Smooth muscle cell (in vitro differentiated cells): ENCODE measurements around the gene LSMEM2. TPM values are rescaled to one million over a fixed set of nuclear protein-coding genes. Genes with fewer than 3 reads are reported as not detected.
"Not testable (repeated sequence)": the region's sequence is repeated elsewhere in the genome, so short reads cannot be mapped to it uniquely, and the experiment has no call there.

Experiments used
- DNase-seq: peaks from one replicate; lab custom pipeline; 2025; ENCODE audit not compliant: unreplicated experiment; lab: John Stamatoyannopoulos, UW
- H2AFZ ChIP-seq: fragments of 200-600 bp; sonication (generic); 2 replicates; pipeline ENCODE4 v1.6.0; 2016; ENCODE audit warnings: antibody characterized with exemption, low read depth, mild to moderate bottlenecking
- H3F3A ChIP-seq: fragments of 200-600 bp; sonication (generic); 2 replicates; pipeline ENCODE4 v1.6.0; 2017; ENCODE audit warnings: antibody characterized with exemption, low read depth
- H3K27ac ChIP-seq: fragments of 200-600 bp; sonication (generic); 2 replicates; pipeline ENCODE4 v1.5.1; 2016; ENCODE audit warnings: low read depth, mild to moderate bottlenecking
- H3K27me3 ChIP-seq: fragments of 200-600 bp; sonication (generic); 2 replicates; pipeline ENCODE4 v1.6.1; 2016; ENCODE audit warnings: low read depth, mild to moderate bottlenecking
- H3K36me3 ChIP-seq: fragments of 200-600 bp; sonication (generic); 2 replicates; pipeline ENCODE4 v1.5.1; 2016; ENCODE audit warnings: low read depth
- H3K4me1 ChIP-seq: fragments of 200-600 bp; sonication (generic); 2 replicates; pipeline ENCODE4 v1.5.1; 2016; ENCODE audit warnings: low read depth
- H3K4me2 ChIP-seq: fragments of 200-600 bp; sonication (generic); 2 replicates; pipeline ENCODE4 v1.6.0; 2016; ENCODE audit warnings: mild to moderate bottlenecking
- H3K4me3 ChIP-seq: fragments of 200-600 bp; sonication (generic); 2 replicates; pipeline ENCODE4 v1.5.1; 2016; ENCODE audit warnings: mild to moderate bottlenecking
- H3K79me2 ChIP-seq: fragments of 200-600 bp; sonication (generic); 2 replicates; pipeline ENCODE4 v1.6.0; 2016; ENCODE audit warnings: low read depth, mild to moderate bottlenecking
- H3K9ac ChIP-seq: fragments of 200-600 bp; sonication (generic); 2 replicates; pipeline ENCODE4 v1.6.0; 2016; ENCODE audit warnings: low read depth
- H3K9me3 ChIP-seq: fragments of 200-600 bp; sonication (generic); replicated peaks from 2 replicates; pipeline ENCODE4 v1.5.1; 2016; ENCODE audit warnings: low read depth
- H4K20me1 ChIP-seq: fragments of 200-600 bp; sonication (generic); 2 replicates; pipeline ENCODE4 v1.6.0; 2016; ENCODE audit warnings: low read depth
- CTCF ChIP-seq: fragments of 200-600 bp; sonication (generic); IDR thresholded peaks from 2 replicates; pipeline ENCODE4 v1.5.1; 2017; ENCODE audit warnings: borderline replicate concordance, mild to moderate bottlenecking, antibody characterized with exemption; ENCODE audit not compliant: insufficient read depth, poor library complexity, severe bottlenecking
- whole genome bisulfite sequencing: methylation state at CpG from one replicate; pipeline ENCODE4 v1.1.7; 2016; ENCODE audit warnings: low lambda C conversion rate; 5-methylcytosine and 5-hydroxymethylcytosine counted together
- polyA plus RNA-seq: library from polyadenylated mRNA; unstranded; fragments of >200 nt; fragmentation: Nextera tagmentation; extraction: Ambion mirVana; gene quantifications from 2 replicates; pipeline ENCODE4 v1.2.1, GENCODE V29; 2016
- total RNA-seq: library from RNA; depleted of rRNA; stranded (reverse); fragments of >200 nt; gene quantifications from 2 replicates; pipeline ENCODE4 v1.2.3, GENCODE V29; 2014

LSMEM2 gene
- total and polyA plus RNA-seq, 2 experiments from 2014 or later = 0.09 TPM; not detected in 1

- Histone ChIP-seq H3F3A (peaks cover 9% of the 10 kb centered on the region), H3K9me3 (no peaks in the 10 kb centered on the region), H2AFZ (no peak overlapping the region), H3K4me1 (peaks cover 30% of the 10 kb centered on the region), H3K27ac (peak overlapping the region; percentile 67), H3K4me3 (no peak overlapping the region), H3K4me2 (no peak overlapping the region), H3K9ac (no peak overlapping the region), H3K27me3 (peaks cover 35% of the 10 kb centered on the region), H3K79me2 (no peaks in the 10 kb centered on the region), H4K20me1 (peaks cover 8% of the 10 kb centered on the region), H3K36me3 (no peaks in the 10 kb centered on the region)
- no peak for DNase-seq
- no peak for TF ChIP-seq CTCF
- WGBS = 68% methylated on average over 10 of the region's 10 CpGs
These were observed 7.5 kb upstream of the LSMEM2 start for GRCh38 chr3:50271314-50271936.

DNA sequence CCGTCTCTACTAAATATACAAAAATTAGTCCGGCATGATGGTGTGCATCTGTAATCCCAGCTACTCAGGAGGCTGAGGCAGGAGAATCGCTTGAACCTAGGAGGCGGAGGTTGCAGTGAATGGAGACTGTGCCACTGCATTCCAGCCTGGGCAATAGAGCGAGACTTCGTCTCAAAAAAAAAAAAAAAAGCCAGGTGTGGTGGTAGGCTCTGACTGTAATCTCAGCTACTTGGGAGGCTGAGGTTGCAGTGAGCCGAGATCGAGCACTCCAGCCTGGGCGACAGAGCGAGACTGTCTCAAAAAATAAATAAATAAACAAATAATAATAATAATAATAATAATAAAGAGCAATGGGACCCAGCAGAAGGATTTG, 6.4 kb upstream of the LSMEM2 start:
- not testable (repeated sequence) for H3K79me2 ChIP-seq, H2AFZ ChIP-seq, H3K36me3 ChIP-seq, H3K9me3 ChIP-seq, DNase-seq, H3K27ac ChIP-seq, H4K20me1 ChIP-seq, H3K9ac ChIP-seq, H3F3A ChIP-seq
- WGBS = 86% methylated on average over 10 of the region's 10 CpGs
- Histone ChIP-seq H3K4me3 (peak overlapping the region; percentile 38), H3K4me1 (peaks cover 20% of the 10 kb centered on the region), H3K4me2 (peak overlapping the region; percentile 90), H3K27me3 (peaks cover 42% of the 10 kb centered on the region)

- H3K4me2 ChIP-seq = peak overlapping the region; percentile 90
- H3K4me3 ChIP-seq = peak overlapping the region; percentile 38
- no peak overlapping the region for H2AFZ ChIP-seq
- H3K79me2 ChIP-seq = no peaks in the 10 kb centered on the region
- H3K27ac ChIP-seq = no peak overlapping the region
- H3F3A ChIP-seq = peaks cover 6% of the 10 kb centered on the region
- H3K9me3 ChIP-seq = no peaks in the 10 kb centered on the region
- H3K36me3 ChIP-seq = no peaks in the 10 kb centered on the region
- DNase-seq = peak; percentile 72
- H4K20me1 ChIP-seq = peaks cover 8% of the 10 kb centered on the region
- 30% methylated on average over 60 of the region's 61 CpGs for WGBS
- peak; percentile 96 for TF ChIP-seq CTCF
- no peak overlapping the region for H3K9ac ChIP-seq
- H3K4me1 ChIP-seq = peaks cover 19% of the 10 kb centered on the region
- H3K27me3 ChIP-seq = peaks cover 42% of the 10 kb centered on the region
These were observed 5.8 kb upstream of the LSMEM2 start for GRCh38 chr3:50272911-50273688.

GRCh38 chr3:50273689-50274065, 5.2 kb upstream of the LSMEM2 start:
- no peak for TF ChIP-seq CTCF
- H3K9ac ChIP-seq = no peak overlapping the region
- H3K4me3 ChIP-seq = no peak overlapping the region
- peaks cover 42% of the 10 kb centered on the region for H3K27me3 ChIP-seq
- H2AFZ ChIP-seq = no peak overlapping the region
- no peaks in the 10 kb centered on the region for H3K79me2 ChIP-seq
- DNase-seq = no peak
- no peak overlapping the region for H3K27ac ChIP-seq
- peaks cover 13% of the 10 kb centered on the region for H3K4me1 ChIP-seq
- H3K36me3 ChIP-seq = no peaks in the 10 kb centered on the region
- H3F3A ChIP-seq = peaks cover under 1% of the 10 kb centered on the region
- no peaks in the 10 kb centered on the region for H3K9me3 ChIP-seq
- WGBS = 79% methylated on average over 25 of the region's 31 CpGs
- no peak overlapping the region for H3K4me2 ChIP-seq
- peaks cover 8% of the 10 kb centered on the region for H4K20me1 ChIP-seq
